Raji (cell line): ENCODE results near the gene RND2.

Experiments
- POLR2A ChIP-seq: IDR thresholded peaks from 2 replicates; pipeline ENCODE4 v1.6.1; 2011; ENCODE audit warnings: low read depth, low read length, control low read depth; ENCODE audit not compliant: insufficient read depth

Gene RND2

GRCh38 chr17:43024407-43025289, at the start of gene RND2:
Gene RND2, plus strand, starts transcription at chr17:43025231. Its CDS starts 117 bp downstream, at chr17:43025348.
- no peak for TF ChIP-seq POLR2A

DNA sequence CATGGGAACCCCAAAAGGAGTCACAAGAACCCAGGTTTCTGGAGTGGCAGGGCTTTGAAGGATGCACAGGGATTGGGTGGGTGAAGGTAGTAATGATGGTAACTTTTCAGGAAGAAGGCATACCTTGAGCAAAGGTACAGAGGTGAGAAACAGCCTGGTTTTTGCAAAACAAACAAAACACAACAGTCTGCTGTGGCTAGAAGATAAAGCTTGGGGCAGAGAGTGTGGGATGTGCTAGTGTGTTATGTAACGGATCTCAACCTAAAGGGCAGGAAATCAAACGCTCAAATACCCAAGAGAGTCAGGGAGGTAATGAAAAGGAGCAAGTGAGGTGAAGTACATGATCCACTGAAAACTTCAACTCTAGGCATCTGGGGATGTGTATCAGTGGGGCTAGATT, 49.8 kb upstream of the RND2 start:
- no peak for TF ChIP-seq POLR2A

DNA sequence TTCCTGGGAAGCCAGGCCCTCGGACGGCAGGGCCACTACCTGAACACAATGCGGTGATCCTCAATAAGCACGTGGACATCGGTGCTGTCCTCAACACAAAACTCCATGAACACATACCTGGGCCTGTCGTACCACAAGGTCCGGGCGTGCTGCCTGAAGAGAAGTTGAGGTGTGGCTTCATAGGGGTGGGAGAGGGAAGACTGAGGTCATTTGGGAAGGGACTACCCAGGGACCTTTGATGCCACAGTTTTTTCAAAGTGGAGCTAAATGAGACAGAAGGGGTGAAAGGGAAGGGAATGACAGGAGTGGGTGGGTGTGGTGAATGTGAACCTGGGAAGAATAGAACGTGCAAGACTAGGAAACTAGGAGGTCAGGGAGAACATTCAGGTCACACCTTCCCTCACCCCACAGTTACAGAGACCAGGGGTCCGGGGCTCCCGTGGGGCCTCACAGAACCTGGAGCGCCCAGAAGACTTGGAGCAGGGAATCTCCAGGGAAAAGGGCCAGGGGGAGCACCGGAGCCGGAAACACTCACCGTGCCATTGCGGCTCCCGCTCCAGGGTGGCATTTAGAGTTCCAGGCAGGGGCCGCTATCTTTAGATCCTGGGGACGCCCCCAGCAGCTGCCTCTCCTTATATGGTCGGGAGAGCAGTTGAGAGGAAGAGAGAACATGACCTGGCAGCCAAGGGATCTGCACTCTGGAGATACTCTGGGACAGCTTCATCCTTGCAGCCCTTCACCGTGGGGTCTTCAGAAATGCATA, 45.3 kb upstream of the RND2 start, which contains the start of gene PTGES3L:
Gene PTGES3L (minus strand): TSS at position 570 of the 763 bp plus-strand sequence. CDS start 27 bp downstream, at position 543.
- no peak for TF ChIP-seq POLR2A

- TF ChIP-seq POLR2A: peak; percentile 69
Measured at GRCh38 chr17:42980274-42980765, 44.7 kb upstream of the RND2 start, which contains the start of gene RUNDC1. Gene RUNDC1, plus strand, starts transcription at chr17:42980565. Its CDS starts 12 bp downstream, at chr17:42980577.

GRCh38 chr17:42980766-42981397, 44.1 kb upstream of the RND2 start:
- TF ChIP-seq POLR2A: no peak

DNA sequence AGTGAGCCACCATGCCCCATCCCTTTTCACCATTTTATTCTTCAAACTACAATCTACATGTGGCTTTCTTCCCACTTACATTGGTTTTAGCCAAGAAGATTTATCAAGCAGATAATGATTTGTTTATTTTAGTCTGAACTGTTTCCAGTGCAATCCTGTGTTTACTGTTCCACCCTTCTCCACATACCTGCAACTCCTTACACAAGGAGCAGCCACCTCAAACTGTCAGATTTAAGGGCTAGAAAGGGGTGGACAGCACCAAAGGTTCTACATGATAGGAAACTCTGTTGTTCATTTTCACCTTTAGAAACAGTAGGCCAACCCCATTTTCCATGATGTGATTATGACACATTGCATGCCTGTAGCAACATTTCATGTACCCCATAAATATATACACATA, 42.8 kb upstream of the RND2 start:
- TF ChIP-seq POLR2A: no peak

GRCh38 chr17:42985225-42985624, 39.8 kb upstream of the RND2 start:
- TF ChIP-seq POLR2A: no peak

- no peak for TF ChIP-seq POLR2A
Measured at GRCh38 chr17:42989141-42989540, 35.9 kb upstream of the RND2 start.

- no peak for TF ChIP-seq POLR2A
Measured at GRCh38 chr17:42989726-42990652, 35.0 kb upstream of the RND2 start.

- no peak for TF ChIP-seq POLR2A
Measured at GRCh38 chr17:42991471-42991870, 33.6 kb upstream of the RND2 start.

DNA sequence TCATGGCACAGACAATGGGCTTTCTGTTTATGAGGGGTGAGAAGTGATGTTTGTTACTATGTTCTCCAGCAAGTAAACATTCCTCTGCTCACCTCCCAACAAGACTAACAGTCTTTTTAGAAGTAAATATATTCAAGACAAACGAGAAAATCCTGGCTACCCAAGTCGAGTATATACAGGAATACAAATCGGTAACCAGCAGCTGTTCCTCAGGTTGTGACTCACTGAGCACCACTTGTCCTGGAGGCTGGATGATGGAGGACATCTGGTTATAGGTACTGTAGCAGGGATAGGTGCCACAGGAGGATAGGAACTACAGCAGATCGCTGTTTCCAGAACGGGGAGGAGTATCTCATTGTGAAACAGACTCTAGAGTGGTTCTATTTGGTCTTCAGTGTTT, 32.2 kb upstream of the RND2 start:
- no peak for TF ChIP-seq POLR2A

DNA sequence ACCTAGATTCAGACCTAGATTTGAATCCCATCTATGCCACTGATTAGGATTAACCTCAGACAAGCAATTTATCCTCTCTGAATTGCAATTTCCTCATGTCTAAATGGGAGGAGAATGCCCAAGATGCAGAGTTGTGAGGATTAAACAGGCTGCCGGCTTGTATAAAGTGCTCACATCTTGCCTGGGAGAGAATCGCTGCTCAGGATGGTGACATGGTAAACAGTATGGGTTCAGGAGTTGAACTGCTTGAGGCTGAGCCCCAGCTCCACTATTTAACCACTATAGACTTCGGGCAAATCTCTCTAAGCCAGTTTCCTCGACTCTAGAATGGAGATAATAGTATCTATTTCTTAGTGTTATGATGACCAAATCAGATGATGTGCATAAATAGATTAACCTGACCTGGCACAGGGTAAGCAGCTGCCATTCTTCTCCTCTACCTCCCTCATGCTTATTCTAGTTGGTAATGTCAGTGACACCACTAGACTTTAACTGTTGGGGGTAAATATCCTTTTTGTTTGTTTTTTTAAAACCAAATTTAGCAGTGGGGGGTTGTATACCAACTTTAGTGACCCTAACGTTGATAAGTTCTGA, 27.5 kb upstream of the RND2 start:
- TF ChIP-seq POLR2A: no peak

GRCh38 chr17:42997984-42998938, 26.8 kb upstream of the RND2 start, which contains the start of gene RPL27:
Gene RPL27, plus strand, starts transcription at chr17:42998419. Its CDS starts 332 bp downstream, at chr17:42998751.
- TF ChIP-seq POLR2A: peak; percentile 95

DNA sequence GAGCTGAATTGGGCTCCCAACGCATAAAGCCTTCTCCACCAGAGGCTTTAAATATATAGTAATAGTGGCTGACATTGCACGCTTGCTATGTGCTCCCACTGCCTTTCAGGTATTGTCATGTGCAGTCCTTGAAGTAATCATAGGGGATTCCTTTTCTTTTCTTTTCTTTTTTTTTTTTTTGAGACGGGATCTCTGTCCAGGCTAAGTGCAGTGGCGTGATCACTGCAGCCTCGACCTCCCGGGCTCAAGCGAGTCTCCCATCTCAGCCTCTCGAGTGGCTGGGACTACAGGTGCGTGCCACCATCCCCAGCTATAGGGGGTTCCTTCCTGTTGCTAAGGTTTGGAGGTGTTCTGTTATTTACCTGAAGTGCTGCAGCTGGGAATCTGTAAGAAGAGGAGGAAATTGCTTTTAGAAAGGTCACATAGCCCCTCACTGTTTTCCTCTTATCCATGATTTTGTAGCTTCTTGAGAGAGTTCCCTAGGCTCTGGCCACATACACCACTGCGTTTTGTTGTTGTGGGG, 26.0 kb upstream of the RND2 start:
- TF ChIP-seq POLR2A: no peak
